GM03348 (cell line): ENCODE measurements around the gene RAB32.
A peak's percentile ranks its signal among the peaks of the same experiment; 100 is the strongest.

ENCODE experiments used
- DNase-seq: peaks from one replicate; pipeline ENCODE4 v3.0.0; 2012; ENCODE audit warnings: low spot score

RAB32 gene

GRCh38 chr6:146582857-146583256, 39.2 kb downstream of the RAB32 start:
- DNase-seq = no peak

- DNase-seq = no peak
Observed at GRCh38 chr6:146583966-146584365, 40.3 kb downstream of the RAB32 start.

GRCh38 chr6:146587459-146587858, 43.8 kb downstream of the RAB32 start:
- no peak for DNase-seq

- no peak for DNase-seq
Observed at GRCh38 chr6:146590492-146590891, 46.9 kb downstream of the RAB32 start.

GRCh38 chr6:146592451-146592850, 48.8 kb downstream of the RAB32 start:
- DNase-seq = no peak

- no peak for DNase-seq
Observed at GRCh38 chr6:146593986-146594385, 50.4 kb downstream of the RAB32 start.

GRCh38 chr6:146594495-146594894, 50.9 kb downstream of the RAB32 start:
- DNase-seq = no peak

- no peak for DNase-seq
Observed at GRCh38 chr6:146595972-146596731, 52.5 kb downstream of the RAB32 start.

GRCh38 chr6:146598772-146599405, 55.3 kb downstream of the RAB32 start, which contains the start of gene ADGB:
Gene ADGB, plus strand, starts transcription at chr6:146598972. Its CDS starts 69 bp downstream, at chr6:146599041.
- DNase-seq = peak; percentile 76

GRCh38 chr6:146601352-146601751, 57.7 kb downstream of the RAB32 start:
- DNase-seq = no peak

GRCh38 chr6:146602526-146602925, 58.9 kb downstream of the RAB32 start:
- no peak for DNase-seq
